ENCODE measurements around the gene PNO1.
A peak's percentile ranks its signal among the peaks of the same experiment; 100 is the strongest.

The PNO1 gene

DNA sequence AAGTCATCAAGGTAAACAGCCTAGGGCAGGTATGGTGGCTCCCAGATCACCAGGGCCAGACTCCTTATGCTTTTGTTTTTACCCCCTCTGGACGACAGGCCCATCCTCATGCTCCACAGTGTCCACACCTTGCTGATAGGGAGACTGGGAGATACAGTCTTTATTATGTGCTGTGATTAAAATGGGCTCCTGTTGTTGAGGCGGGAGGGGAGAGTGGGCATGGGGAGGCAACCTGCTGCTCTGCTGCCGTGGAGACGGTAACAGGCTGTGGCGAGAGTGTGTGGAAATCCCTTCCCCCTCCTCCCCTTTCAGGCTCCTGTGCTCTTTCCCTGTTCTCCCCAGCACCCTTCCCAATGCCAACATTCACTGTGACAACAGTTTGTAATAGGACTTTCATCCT, 38.2 kb upstream of the PNO1 start:
- H3K4me3 ChIP-seq, result no peak overlapping the region
- H3K27me3 ChIP-seq, result no peaks in the 10 kb centered on the region
- TF ChIP-seq, protein P1, sequence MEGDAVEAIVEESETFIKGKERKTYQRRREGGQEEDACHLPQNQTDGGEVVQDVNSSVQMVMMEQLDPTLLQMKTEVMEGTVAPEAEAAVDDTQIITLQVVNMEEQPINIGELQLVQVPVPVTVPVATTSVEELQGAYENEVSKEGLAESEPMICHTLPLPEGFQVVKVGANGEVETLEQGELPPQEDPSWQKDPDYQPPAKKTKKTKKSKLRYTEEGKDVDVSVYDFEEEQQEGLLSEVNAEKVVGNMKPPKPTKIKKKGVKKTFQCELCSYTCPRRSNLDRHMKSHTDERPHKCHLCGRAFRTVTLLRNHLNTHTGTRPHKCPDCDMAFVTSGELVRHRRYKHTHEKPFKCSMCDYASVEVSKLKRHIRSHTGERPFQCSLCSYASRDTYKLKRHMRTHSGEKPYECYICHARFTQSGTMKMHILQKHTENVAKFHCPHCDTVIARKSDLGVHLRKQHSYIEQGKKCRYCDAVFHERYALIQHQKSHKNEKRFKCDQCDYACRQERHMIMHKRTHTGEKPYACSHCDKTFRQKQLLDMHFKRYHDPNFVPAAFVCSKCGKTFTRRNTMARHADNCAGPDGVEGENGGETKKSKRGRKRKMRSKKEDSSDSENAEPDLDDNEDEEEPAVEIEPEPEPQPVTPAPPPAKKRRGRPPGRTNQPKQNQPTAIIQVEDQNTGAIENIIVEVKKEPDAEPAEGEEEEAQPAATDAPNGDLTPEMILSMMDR (IDR thresholded peaks at IDR 0.05), result no peak
- no peak overlapping the region for H3K27ac ChIP-seq
- H3K36me3 ChIP-seq, result no peaks in the 10 kb centered on the region
- no peak for DNase-seq
- peaks cover 0 to 3% (median 0%) of the 10 kb centered on the region in 4 donors for H3K4me1 ChIP-seq
- intact Hi-C loops (cut with DNase I; ENCODE audit: low total_unique reads), result no loop called here
- no peaks in the 10 kb centered on the region for H3K9me3 ChIP-seq

DNA sequence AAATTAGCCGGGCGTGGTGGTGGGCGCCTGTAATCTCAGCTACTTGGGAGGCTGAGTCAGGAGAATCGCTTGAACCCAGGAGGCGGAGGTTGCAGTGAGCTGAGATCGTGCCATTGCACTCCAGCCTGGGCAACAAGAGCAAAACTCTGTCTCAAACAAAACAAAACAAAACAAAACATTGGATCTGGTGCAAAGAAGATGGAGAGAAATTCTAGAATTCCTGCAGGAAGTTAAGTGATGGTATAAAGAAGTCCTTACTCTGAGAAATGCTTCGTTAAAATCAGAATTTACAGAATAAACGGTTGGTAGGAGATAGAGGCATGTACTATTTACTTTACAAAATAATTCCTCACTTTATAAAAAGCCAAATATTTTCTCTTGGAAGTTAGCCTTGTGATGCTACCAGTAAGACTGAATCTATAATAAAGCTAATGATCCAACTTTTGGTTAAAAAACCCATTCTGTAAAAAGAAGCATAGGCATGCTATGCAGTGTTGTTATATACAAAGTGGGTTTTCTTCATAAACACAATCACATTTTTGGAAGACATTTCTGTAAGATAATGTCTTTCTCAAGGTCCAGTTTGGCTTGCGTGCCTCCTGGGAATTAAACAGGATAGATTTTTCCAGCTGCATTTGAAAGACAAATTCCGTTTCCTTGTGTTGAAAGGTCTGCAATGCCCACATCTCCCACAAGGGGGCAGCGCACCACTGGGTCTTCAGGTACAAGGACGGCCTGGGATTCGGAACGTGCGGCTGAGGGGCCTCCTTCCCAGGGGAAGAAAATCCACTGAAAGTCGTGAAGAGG, 35.6 kb upstream of the PNO1 start:
- Histone ChIP-seq H3K9me3 (no peaks in the 10 kb centered on the region), H3K27me3 (no peaks in the 10 kb centered on the region), H3K4me3 (no peak overlapping the region), H3K36me3 (no peaks in the 10 kb centered on the region), H3K4me1 (peaks cover 0 to 3% (median 0%) of the 10 kb centered on the region in 4 donors), H3K27ac (no peak overlapping the region)
- intact Hi-C loops (cut with DNase I; ENCODE audit: low total_unique reads), result no loop called here
- TF ChIP-seq, protein P1 (IDR thresholded peaks at IDR 0.05), result peak; percentile 94 to 95
- DNase-seq, result peak; percentile 89 to 91

DNA sequence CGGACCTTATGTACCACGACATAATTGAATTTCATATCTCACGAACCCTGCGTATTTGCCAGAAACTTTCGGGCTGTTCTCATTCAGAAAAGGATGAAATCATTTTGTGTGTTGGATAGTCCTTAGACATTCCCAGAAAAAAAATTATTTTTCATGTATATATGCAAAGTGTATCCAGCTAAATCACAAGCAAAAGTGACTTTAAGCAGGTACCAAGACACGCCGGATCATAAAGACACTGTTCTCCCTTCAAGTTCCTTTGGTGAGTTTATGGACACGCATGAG, 35.1 kb upstream of the PNO1 start:
- H3K4me1 ChIP-seq, result peaks cover 0 to 3% (median 0%) of the 10 kb centered on the region in 4 donors
- no peaks in the 10 kb centered on the region for H3K9me3 ChIP-seq
- H3K4me3 ChIP-seq, result no peak overlapping the region
- TF ChIP-seq, protein P1 (IDR thresholded peaks at IDR 0.05), result no peak
- no peaks in the 10 kb centered on the region for H3K27me3 ChIP-seq
- no peak for DNase-seq
- no peaks in the 10 kb centered on the region for H3K36me3 ChIP-seq
- intact Hi-C loops (cut with DNase I; ENCODE audit: low total_unique reads), result no loop called here
- H3K27ac ChIP-seq, result no peak overlapping the region

DNA sequence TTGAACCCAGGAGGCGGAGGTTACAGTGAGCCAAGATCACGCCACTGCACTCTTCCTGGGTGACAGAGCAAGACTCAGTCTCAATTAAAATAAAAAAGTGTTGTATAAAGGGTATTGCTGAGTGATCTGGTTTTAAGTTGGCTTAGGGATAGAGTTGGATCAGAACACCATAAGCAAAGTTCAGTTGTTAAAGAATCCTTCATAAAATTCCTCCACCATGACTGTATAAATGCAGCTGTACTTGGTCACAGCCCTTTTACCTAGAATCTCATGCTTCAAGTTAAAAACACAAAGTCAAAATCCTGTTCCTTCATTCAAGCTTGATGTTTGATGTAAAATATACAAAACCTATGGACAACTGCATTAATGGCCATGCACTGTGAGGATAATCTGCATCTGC, 33.4 kb upstream of the PNO1 start:
- intact Hi-C loops (cut with DNase I; ENCODE audit: low total_unique reads), result no loop called here
- Histone ChIP-seq H3K4me1 (peaks cover 0 to 3% (median 0%) of the 10 kb centered on the region in 4 donors), H3K36me3 (no peaks in the 10 kb centered on the region), H3K4me3 (no peak overlapping the region), H3K27me3 (no peaks in the 10 kb centered on the region), H3K9me3 (no peaks in the 10 kb centered on the region), H3K27ac (no peak overlapping the region)
- TF ChIP-seq, protein P1 (IDR thresholded peaks at IDR 0.05), result no peak
- no peak for DNase-seq

DNA sequence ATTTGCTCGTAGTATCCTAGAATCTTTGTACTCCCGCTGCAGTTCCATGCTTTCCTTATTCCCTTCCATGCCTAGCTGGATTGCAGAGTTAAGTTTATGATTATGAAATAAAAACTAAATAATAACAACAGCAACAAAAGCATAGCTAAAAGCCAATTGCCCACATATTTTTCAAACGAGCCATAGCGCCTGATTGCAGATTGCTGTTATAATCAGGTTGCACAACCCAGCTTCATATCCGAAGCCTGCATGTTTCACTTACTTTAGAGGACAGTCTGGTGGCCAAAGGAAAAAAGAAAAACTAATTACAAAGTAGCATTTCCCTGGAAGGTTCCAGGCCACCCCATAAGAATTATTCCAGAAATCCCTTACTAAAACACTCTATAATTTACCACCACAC, 31.9 kb upstream of the PNO1 start:
- TF ChIP-seq, protein P1 (IDR thresholded peaks at IDR 0.05), result no peak
- H3K4me1 ChIP-seq, result peaks cover 0 to 3% (median 0%) of the 10 kb centered on the region in 4 donors
- no peaks in the 10 kb centered on the region for H3K27me3 ChIP-seq
- peaks cover 0 to 6% (median 0%) of the 10 kb centered on the region in 3 donors for H3K36me3 ChIP-seq
- H3K4me3 ChIP-seq, result no peak overlapping the region
- intact Hi-C loops (cut with DNase I; ENCODE audit: low total_unique reads), result no loop called here
- H3K27ac ChIP-seq, result no peak overlapping the region
- DNase-seq, result no peak
- H3K9me3 ChIP-seq, result no peaks in the 10 kb centered on the region
